Coronary artery (tissue), 2 donors: ENCODE results near the gene TUBB4A.
A peak's percentile ranks its signal among the peaks of the same experiment; 100 is the strongest.

Experiments used
- DNase-seq: peaks from one replicate; pipeline ENCODE4 v3.0.0-alpha.2; 2017; ENCODE audit warnings: low spot score
- H3K27ac ChIP-seq, 2 donors: fragments of 200-600 bp; sonication (generic); one replicate each; pipeline ENCODE4 v1.5.1; 2016 to 2019
- H3K4me3 ChIP-seq: fragments of 200-600 bp; sonication (generic); 2 replicates; pipeline ENCODE4 v1.5.1; 2016; ENCODE audit warnings: mild to moderate bottlenecking, moderate library complexity
- TF ChIP-seq, protein P1 (sequence below): fragments of 200-600 bp; sonication (generic); IDR thresholded peaks from one replicate; pipeline ENCODE4 v1.5.1; 2019; ENCODE audit warnings: antibody characterized with exemption

The TUBB4A gene

DNA sequence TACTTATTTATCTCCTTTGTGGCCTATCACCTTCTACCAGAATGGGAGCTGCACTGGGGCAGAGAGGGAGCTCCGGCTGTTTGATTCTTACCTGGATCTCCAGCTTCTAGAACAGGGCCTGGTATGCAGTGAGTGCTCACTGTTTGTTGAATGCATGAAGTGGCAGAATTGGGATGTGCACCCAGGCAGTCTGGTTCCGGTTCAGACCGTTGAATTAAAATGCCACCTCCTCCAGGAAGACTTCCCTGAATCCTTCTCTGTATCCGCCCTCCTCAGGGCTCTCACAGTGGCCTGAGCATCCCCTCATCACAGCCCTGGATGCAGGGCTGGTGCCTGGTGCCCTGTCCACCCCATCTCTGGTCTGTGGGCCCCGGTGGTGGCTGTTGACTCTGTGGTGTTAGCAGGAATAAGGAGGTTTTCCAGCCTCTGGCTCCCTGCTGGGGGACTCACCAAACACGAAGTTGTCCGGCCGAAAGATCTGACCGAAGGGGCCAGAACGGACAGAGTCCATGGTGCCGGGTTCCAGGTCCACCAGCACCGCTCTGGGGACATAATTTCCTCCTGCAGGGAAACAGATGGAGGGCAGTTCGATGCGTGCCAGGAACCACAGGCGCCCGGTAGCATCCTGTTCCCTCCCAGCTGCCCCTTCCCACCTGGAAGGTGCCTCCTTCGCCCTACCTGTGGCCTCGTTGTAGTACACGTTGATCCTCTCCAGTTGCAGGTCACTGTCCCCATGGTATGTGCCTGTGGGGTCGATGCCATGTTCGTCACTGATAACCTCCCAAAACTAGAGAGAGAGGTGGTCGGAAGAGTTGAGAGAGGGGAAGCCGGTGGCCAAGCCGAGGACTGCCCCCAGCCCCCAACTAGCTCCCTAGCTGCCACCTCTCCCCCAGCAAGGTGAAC is 1.0 kb downstream of the TUBB4A start:
- DNase-seq: no peak
- Histone ChIP-seq H3K4me3 (peak overlapping the region; percentile 67), H3K27ac (no peak overlapping the region)
- TF ChIP-seq, protein P1, sequence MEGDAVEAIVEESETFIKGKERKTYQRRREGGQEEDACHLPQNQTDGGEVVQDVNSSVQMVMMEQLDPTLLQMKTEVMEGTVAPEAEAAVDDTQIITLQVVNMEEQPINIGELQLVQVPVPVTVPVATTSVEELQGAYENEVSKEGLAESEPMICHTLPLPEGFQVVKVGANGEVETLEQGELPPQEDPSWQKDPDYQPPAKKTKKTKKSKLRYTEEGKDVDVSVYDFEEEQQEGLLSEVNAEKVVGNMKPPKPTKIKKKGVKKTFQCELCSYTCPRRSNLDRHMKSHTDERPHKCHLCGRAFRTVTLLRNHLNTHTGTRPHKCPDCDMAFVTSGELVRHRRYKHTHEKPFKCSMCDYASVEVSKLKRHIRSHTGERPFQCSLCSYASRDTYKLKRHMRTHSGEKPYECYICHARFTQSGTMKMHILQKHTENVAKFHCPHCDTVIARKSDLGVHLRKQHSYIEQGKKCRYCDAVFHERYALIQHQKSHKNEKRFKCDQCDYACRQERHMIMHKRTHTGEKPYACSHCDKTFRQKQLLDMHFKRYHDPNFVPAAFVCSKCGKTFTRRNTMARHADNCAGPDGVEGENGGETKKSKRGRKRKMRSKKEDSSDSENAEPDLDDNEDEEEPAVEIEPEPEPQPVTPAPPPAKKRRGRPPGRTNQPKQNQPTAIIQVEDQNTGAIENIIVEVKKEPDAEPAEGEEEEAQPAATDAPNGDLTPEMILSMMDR: no peak

DNA sequence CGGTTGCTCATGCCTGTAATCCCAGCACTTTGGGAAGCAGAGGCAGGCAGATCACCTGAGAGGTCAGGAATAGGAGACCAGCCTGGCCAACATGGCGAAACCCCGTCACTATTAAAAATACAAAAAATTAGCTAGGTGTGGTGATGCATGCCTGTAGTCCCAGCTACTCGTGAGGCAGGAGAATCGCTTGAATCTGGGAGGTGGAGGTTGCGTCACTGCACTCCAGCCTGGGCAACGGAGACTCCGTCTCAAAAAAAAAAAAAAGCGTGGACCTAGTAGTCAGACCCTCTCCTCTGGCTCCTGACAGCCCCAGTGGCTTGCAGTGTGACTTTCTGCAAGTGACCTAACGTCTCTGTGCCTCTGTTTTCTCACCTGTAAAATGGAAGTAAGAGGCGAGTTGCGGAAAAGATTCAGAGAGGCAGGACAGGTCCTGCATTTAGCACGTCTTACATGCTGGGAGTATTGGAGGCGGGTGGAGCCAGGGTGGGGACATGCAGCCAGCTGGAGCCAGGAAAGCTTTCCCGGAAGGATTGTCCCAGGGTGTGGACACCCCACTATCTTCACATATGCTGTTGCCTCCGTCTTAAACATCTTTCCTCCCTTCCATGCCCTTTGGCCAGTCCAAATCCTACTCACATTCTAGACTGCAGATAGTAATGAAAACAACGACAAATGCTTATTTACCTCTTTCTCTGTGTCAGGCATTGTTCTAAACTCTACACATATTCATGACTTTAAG is 2.9 kb downstream of the TUBB4A start:
- TF ChIP-seq, protein P1: no peak
- no peak overlapping the region for H3K27ac ChIP-seq
- no peak for DNase-seq
- no peak overlapping the region for H3K4me3 ChIP-seq

DNA sequence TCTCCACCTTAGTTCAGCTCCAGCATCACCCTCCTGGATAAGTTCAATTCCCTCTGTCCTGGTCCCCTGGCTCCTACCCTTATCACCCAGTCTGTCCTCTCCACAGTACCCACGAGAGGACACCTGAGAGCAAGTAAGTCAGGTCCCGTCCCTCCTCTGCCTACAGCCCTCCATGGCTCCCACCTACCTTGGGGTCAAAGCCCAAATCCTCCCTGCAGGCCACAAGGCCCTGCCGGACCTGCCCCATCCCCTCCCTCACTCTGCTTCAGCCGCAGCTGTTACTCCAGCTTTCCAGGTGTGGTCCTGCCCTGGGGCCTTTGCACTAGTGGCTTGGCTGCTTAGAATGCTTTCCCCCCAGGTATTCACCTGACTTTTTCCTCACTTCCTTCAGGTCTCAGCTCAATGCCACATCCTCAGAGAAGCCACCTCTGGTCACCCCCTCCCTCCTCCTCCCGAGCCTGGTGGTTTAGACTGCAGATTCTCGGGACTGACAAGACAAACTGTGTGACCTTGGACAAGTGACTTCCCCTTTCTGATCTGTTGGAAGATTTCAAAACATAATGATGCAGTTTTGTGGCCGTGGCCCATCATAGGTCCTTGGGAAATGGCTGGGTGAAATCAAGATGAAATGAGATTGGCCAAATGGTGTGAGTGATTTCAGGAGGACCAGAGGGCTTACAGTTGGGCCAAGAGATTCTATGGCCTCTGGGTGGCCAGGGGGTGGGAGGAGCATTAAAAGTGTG is 3.6 kb downstream of the TUBB4A start:
- DNase-seq: no peak
- TF ChIP-seq, protein P1: no peak
- H3K4me3 ChIP-seq: no peak overlapping the region
- H3K27ac ChIP-seq: no peak overlapping the region

DNA sequence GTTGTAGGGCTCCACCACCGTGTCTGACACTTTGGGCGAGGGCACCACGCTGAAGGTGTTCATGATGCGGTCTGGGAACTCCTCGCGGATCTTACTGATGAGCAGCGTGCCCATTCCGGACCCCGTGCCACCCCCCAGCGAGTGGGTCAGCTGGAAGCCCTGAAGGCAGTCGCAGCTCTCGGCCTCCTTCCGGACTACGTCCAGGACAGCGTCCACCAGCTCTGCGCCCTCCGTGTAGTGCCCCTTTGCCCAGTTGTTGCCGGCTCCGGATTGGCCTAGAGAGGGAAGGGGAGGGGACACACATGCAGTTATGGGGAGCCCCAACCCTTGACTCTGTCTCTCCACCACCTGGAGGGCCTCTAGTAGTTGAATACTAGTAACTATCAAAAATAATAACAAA is 6.2 kb downstream of the TUBB4A start:
- no peak for DNase-seq
- H3K4me3 ChIP-seq: no peak overlapping the region
- no peak overlapping the region for H3K27ac ChIP-seq
- TF ChIP-seq, protein P1: no peak

DNA sequence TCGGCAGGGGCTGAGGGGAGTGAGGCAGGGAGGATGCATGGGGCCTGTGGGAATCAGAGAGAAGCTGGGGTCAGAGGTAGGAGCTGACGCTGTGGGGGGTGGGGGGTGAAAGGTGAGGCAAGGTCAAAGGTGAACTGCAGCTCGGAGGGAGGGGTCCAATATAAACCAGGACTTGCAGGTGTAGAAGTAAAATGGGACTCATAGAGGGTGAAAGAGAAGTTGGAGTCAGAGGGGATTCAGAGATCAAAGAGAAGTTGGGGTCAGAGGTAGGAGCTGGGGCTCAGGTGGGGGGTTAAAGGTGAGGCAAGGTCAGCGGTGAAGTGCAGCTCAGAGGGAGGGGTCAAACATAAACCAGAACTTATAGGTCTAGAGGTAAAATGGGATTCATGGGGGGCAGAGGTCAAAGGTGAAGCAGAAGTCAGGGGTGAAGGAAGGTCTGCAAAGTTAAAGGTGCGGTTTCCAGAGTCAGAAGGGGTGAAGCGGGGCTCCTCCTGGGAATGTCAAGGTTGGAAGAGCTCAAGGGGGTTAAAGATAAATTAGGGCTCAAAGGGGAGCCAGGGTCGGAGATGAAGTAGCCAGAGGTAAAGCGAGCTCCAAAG is 7.6 kb downstream of the TUBB4A start:
- no peak for DNase-seq
- TF ChIP-seq, protein P1: no peak
- no peak overlapping the region for H3K27ac ChIP-seq
- H3K4me3 ChIP-seq: no peak overlapping the region

DNA sequence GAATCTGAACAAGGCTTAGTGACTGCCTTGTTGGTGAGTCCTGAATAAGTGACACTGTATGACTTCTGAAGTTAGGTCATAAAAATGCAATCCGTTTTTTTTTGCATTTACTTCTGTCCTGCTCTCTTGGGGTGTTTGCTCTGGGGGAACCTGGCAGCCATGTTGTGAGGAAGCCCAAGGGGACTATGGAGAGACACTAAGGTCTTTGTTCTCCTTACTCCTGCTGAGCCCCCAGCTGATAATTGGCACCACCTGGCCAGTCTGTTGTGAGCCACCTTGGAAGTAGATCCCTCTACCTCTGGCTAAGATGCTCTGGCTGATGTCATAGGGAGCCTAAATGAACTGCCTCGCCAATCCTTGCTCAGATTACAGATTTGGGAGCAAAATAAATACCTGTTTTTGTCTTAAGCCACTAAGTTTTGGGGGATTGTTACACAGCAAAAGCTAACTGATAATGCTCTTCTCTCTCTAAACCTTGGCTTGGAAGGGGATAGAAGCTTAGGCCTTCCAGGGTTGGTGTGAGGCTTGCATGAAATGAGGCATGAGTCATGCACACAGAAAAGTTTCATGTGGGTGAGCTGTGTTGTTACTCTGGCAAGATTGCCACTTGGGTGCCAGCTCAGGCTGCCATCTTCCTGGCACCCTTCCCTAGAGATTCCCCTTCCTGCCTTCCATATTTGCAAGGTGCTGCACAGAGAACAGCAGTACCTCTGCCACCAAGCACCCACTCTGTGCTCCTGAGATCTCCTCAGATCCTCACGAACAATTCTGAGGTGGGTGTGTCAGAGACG is 10.1 kb downstream of the TUBB4A start:
- DNase-seq: no peak
- H3K27ac ChIP-seq: no peak overlapping the region
- TF ChIP-seq, protein P1: no peak
- no peak overlapping the region for H3K4me3 ChIP-seq
